Activated CD8-positive, alpha-beta T cell treated with anti-CD3 and anti-CD28 coated beads, Interleukin-2, amount 10 ng/mL, durations not matched to agents 7 days and 5 days (primary cell): Measurements from ENCODE around the gene SLC25A30. TPM values are rescaled to one million over a fixed set of nuclear protein-coding genes. Genes with fewer than 3 reads are reported as not detected.

Source experiments
- ATAC-seq: fragments of 150-1000 bp; cut with Tn5 transposase; one replicate; pipeline ENCODE4 v1.10.0; 2021; ENCODE audit warnings: moderate library complexity
- CTCF ChIA-PET: fragments of 350-600 bp; sonication (Branson Sonifier 250); formaldehyde crosslinking; loops from one replicate; lab custom pipeline; 2021; ENCODE audit warnings: antibody characterized with exemption; lab: Charles Lee
- POLR2A ChIA-PET: fragments of 350-600 bp; sonication (Branson Sonifier 250); formaldehyde crosslinking; loops from one replicate; lab custom pipeline; 2021; ENCODE audit warnings: antibody characterized with exemption; lab: Charles Lee
- DNase-seq: peaks from one replicate; pipeline ENCODE4 v3.0.0-alpha.2; 2020
- H3K27ac Mint-ChIP-seq: one replicate; pipeline ENCODE4 v1.8.0; 2021; ENCODE audit warnings: mild to moderate bottlenecking, mixed read lengths
- H3K27me3 Mint-ChIP-seq: one replicate; pipeline ENCODE4 v1.8.0; 2021; ENCODE audit warnings: low read depth, mixed read lengths
- H3K36me3 Mint-ChIP-seq: one replicate; pipeline ENCODE4 v1.8.0; 2021; ENCODE audit warnings: low read depth, mixed read lengths
- H3K4me1 Mint-ChIP-seq: one replicate; pipeline ENCODE4 v1.8.0; 2021; ENCODE audit warnings: low read depth, mixed read lengths
- H3K4me3 Mint-ChIP-seq: one replicate; pipeline ENCODE4 v1.8.0; 2021; ENCODE audit warnings: mild to moderate bottlenecking, mixed read lengths
- H3K9me3 Mint-ChIP-seq: one replicate; pipeline ENCODE4 v1.8.0; 2022; ENCODE audit warnings: mixed read lengths; ENCODE audit not compliant: insufficient read depth
- total RNA-seq, 2 experiments: library from RNA; stranded (reverse); gene quantifications; one replicate each; pipeline ENCODE4 v1.2.3, GENCODE V29; 2021

SLC25A30 gene, protein sequence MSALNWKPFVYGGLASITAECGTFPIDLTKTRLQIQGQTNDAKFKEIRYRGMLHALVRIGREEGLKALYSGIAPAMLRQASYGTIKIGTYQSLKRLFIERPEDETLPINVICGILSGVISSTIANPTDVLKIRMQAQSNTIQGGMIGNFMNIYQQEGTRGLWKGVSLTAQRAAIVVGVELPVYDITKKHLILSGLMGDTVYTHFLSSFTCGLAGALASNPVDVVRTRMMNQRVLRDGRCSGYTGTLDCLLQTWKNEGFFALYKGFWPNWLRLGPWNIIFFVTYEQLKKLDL
- total RNA-seq: 10 to 100 TPM; 19.0 to 19.7 TPM

DNA sequence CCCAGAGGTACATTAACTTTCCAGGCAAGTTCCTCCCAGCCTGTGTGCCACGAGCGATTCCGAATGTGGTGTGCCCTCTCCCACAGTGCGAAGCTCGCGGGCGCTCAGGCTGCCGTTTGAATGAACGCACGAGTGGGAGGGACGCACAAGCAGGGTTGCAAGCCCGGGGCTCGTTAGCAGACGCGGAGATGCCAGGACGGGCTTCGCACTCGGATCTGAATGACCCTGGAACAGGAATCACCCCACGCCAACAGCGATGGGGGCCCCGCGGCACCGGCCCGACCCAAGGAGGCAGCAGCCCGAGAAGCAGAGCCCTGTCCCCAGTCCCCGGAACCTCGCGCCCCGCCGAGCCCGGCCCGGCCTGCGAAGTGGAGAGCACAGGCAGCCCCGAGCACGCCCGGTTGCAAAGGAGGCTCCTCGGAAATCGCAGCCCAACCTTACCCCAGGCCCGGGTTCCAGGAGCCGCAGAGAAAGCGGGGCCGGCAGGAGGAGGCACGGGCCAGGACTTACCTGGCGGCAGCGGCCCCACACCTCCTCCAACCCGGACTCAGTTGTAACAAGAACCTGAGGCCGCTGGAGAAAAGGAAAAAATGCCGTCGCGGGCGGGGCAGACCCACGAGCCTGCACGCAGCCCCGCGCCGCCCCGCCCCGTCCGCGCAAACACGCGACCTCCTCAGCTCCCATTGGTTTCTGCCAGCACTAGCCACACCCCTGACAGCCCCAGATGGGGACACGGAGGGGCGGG is at the start of gene SLC25A30:
Gene SLC25A30 (minus strand): TSS at position 584 of the 745 bp plus-strand sequence. CDS start 6,948 bp downstream, outside the sequence.
- ChIA-PET POLR2A (interaction anchor here (0.9 to 3.3 kb wide), 8 partner anchors 9 to 77 kb away, joined by 3 to 19 read pairs (median 4); partner anchors contain the start of genes COG3 and TPT1), CTCF (interaction anchor here (1.0 to 4.2 kb wide), 12 partner anchors 10 to 78 kb away, joined by 3 to 30 read pairs (median 4); partner anchors contain the start of gene COG3)
- Mint-ChIP-seq H3K4me3 (peak within 1 kb of the TSS; percentile 91), H3K27me3 (no peaks in the 10 kb centered on the region), H3K36me3 (peaks cover 3% of the 10 kb centered on the region), H3K27ac (peak within 1 kb of the TSS; percentile 95), H3K9me3 (no peaks in the 10 kb centered on the region), H3K4me1 (peaks cover 13% of the 10 kb centered on the region)
- ATAC-seq (peak; percentile 95), DNase-seq (peak; percentile 94)

DNA sequence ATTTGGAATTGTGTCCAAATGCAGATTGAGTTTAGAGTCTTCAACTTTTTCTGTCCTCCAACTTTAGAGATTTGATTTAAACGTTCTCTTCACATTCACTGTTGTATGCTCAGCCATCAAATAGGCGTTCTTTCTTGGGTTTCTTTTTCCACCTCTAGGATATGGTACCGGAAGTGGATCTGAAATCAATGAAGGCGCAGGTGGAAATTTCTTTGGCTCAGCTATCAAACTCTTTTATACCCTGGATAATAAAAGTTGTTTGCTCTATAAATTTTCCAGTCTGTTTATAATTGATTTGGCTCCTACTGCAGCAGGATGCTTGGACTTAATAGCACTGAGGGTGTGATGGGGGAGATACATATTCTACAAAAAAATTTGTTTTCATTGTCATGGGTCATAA is 48.2 kb upstream of the SLC25A30 start:
- peaks cover 31% of the 10 kb centered on the region for H3K36me3 Mint-ChIP-seq
- CTCF ChIA-PET: interaction anchor here (1.4 kb wide), 1 partner anchor 95 kb away, joined by 4 read pairs; no protein-coding TSS in a partner anchor
- peak overlapping the region; percentile 81 for H3K4me3 Mint-ChIP-seq
- H3K27me3 Mint-ChIP-seq: no peaks in the 10 kb centered on the region
- H3K4me1 Mint-ChIP-seq: peaks cover 40% of the 10 kb centered on the region
- POLR2A ChIA-PET: no interaction called here
- peak overlapping the region; percentile 32 for H3K27ac Mint-ChIP-seq
- DNase-seq (no peak), ATAC-seq (no peak)
- H3K9me3 Mint-ChIP-seq: peaks cover 2% of the 10 kb centered on the region

DNA sequence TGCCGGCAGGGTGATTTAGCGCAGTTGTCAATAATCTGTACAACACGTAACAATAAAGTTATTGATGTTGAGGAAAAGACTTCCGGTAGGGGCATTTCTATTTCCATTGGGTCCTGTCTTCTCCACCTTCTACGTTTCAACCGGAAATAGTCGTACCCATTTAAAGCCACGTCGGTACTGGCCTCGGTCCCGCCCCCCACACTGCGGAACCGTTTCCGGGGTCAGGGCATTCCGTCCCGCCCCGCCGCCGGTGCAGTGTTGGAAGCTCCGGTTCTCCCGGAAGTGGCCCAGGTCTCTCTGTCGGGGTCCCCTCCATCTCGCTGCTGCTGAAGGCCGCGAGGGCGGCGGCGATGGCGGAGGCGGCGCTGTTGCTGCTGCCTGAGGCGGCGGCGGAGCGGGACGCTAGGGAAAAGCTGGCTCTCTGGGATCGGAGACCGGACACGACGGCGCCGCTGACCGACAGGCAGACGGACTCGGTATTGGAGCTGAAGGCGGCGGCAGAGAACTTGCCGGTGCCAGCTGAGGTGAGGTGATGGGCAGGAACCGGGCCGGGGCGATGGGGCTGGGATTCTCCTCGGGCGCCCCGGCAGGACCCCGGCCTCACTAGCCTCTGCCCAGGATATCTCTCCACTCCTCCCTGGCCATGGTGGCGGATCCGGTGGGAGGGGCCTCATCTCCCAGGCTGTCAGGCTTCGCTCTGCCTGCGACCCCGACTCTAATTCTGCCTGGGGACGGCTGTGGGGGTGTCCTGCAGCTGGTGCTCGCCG is 46.7 kb upstream of the SLC25A30 start, which contains the start of gene COG3:
Gene COG3 (plus strand): TSS at position 253 of the 767 bp plus-strand sequence. CDS start 98 bp downstream, at position 351.
- peaks cover 23% of the 10 kb centered on the region for H3K36me3 Mint-ChIP-seq
- ATAC-seq: peak; percentile 96
- ChIA-PET POLR2A (interaction anchor here (0.9 to 2.4 kb wide), 11 partner anchors 9 to 130 kb away, joined by 3 to 11 read pairs (median 5); partner anchors contain the start of genes SLC25A30 and TPT1), CTCF (interaction anchor here (0.6 to 1.7 kb wide), 9 partner anchors 10 to 94 kb away, joined by 3 to 7 read pairs (median 4); partner anchors contain the start of gene SLC25A30)
- peak; percentile 96 for DNase-seq
- H3K27me3 Mint-ChIP-seq: no peaks in the 10 kb centered on the region
- no peaks in the 10 kb centered on the region for H3K9me3 Mint-ChIP-seq
- peak within 1 kb of the TSS; percentile 81 for H3K4me3 Mint-ChIP-seq
- H3K4me1 Mint-ChIP-seq: peaks cover 38% of the 10 kb centered on the region
- peak within 1 kb of the TSS; percentile 90 for H3K27ac Mint-ChIP-seq

DNA sequence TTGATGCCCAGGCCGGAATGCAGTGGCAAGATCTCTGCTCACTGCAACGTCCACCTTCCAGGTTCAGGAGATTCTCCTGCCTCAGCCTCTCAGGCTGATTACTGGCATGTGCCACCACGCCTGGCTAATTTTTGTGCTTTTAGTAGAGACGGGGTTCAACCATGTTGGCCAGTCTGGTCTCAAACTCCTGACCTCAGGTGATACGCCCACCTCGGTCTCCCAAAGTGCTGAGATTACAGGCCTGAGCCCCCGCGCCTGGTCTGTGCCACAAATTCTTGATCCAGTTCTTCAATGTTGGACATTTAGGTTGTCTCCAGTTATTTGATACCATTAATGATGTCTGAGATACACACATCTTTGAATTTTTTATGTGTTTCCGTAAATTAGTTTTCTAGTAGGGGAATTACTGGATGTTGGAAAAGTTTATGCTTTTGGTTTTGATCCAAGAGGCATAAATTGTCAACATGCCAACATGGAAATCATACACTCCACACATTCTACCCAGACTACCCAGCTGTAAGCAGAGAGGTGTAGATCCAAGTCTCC is 46.0 kb upstream of the SLC25A30 start:
- CTCF ChIA-PET: interaction anchor here (0.6 to 1.7 kb wide), 7 partner anchors 15 to 93 kb away, joined by 3 to 7 read pairs (median 4); partner anchors contain the start of gene SLC25A30
- H3K9me3 Mint-ChIP-seq: no peaks in the 10 kb centered on the region
- peaks cover 23% of the 10 kb centered on the region for H3K36me3 Mint-ChIP-seq
- peaks cover 38% of the 10 kb centered on the region for H3K4me1 Mint-ChIP-seq
- DNase-seq (no peak), ATAC-seq (no peak)
- H3K27ac Mint-ChIP-seq: peak overlapping the region; percentile 90
- H3K4me3 Mint-ChIP-seq: peak overlapping the region; percentile 81
- POLR2A ChIA-PET: interaction anchor here (1.0 to 2.4 kb wide), 9 partner anchors 9 to 123 kb away, joined by 3 to 11 read pairs (median 5); partner anchors contain the start of genes SLC25A30 and TPT1
- no peaks in the 10 kb centered on the region for H3K27me3 Mint-ChIP-seq

DNA sequence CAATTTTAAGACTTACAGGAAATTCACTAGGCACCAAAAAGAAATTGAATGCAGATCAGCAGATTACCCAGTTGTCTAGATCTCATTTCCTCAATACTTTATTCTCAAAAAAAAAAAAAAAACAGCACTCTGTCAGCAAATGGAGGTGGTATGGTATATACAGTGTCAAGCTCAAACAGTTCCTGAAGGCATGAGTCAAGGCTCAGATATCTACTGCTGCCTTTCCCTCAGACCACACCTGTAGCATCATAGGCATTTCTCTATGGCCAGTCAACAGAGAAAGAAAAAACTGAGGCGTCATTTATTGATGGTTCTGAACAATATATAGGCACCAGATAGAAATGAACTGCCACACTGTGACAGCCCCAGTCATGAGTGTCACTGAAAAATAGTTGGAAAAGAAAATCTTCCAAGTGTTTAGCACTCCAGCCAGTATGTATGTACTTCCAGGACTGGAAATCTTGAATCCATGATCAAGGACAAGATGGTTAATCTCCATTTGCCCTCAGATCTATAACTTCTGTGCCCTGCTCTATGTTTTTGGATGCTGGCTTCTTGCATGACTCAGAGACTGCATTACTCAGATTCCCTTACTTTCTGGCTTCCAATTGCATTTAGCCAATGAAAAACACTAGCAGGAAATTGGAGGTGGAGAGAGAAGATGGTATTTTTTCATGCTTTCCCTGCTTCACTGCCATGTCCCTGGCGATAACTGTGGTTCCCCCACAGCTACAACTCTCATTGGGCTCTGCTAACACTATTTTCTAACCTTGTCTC is 38.2 kb upstream of the SLC25A30 start:
- CTCF ChIA-PET: no interaction called here
- H3K9me3 Mint-ChIP-seq: peaks cover 10% of the 10 kb centered on the region

DNA sequence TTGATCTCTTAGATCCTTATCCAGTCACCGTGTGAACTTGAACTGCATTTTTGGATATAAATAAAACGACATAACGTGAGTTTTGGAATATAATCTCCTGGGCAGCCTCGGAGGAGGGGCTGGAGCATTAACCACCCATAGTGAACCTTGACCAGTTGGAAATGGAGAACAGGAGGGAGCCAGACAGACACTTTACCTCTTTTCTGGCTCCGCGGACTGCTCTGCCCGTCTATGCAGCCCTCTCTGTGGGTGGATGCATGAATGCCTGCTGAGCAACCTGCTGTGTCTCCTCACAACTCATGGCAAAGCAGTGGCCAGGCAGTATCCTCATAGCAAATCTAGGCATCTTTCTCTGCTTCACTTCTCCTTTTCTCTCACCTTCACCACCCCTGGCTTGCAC is 36.0 kb upstream of the SLC25A30 start:
- ATAC-seq (no peak), DNase-seq (no peak)
- Mint-ChIP-seq H3K27ac (no peak overlapping the region), H3K9me3 (peaks cover 10% of the 10 kb centered on the region), H3K36me3 (peaks cover 3% of the 10 kb centered on the region), H3K4me1 (no peaks in the 10 kb centered on the region), H3K4me3 (no peak overlapping the region), H3K27me3 (no peaks in the 10 kb centered on the region)
- ChIA-PET POLR2A (no interaction called here), CTCF (no interaction called here)

More for the DNA sequence above, 38.2 kb upstream of the SLC25A30 start:
- DNase-seq: no peak
- no peaks in the 10 kb centered on the region for H3K4me1 Mint-ChIP-seq
- H3K27ac Mint-ChIP-seq: no peak overlapping the region
- no peak overlapping the region for H3K4me3 Mint-ChIP-seq
- H3K36me3 Mint-ChIP-seq: peaks cover 3% of the 10 kb centered on the region
- POLR2A ChIA-PET: no interaction called here
- no peak for ATAC-seq
- H3K27me3 Mint-ChIP-seq: no peaks in the 10 kb centered on the region

DNA sequence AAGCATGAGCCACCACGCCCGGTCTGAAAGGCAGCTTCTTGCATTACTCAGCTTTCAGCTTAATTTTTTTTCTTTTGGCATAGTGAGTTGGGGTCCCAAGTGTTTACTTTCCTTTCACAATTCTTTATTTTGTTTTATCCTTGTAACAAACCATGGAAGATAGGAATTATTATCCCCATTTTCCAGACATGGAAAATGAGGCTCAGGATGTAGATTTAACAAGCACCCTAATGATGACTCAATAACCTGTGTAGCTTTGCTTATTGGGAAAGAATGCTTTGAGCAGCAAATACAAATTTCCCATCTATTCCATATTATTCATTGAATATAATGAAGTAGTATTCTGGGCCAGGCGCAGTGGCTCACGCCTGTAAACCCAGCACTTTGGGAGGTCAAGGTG is 33.1 kb upstream of the SLC25A30 start:
- peaks cover 4% of the 10 kb centered on the region for H3K9me3 Mint-ChIP-seq
- H3K36me3 Mint-ChIP-seq: no peaks in the 10 kb centered on the region
- DNase-seq (no peak), ATAC-seq (no peak)
- H3K27me3 Mint-ChIP-seq: peaks cover 11% of the 10 kb centered on the region
- CTCF ChIA-PET: interaction anchor here (0.8 to 1.5 kb wide), 2 partner anchors 10 to 12 kb away, joined by 3 read pairs; no protein-coding TSS in a partner anchor
- no peak overlapping the region for H3K27ac Mint-ChIP-seq
- POLR2A ChIA-PET: no interaction called here
- no peaks in the 10 kb centered on the region for H3K4me1 Mint-ChIP-seq
- H3K4me3 Mint-ChIP-seq: no peak overlapping the region

DNA sequence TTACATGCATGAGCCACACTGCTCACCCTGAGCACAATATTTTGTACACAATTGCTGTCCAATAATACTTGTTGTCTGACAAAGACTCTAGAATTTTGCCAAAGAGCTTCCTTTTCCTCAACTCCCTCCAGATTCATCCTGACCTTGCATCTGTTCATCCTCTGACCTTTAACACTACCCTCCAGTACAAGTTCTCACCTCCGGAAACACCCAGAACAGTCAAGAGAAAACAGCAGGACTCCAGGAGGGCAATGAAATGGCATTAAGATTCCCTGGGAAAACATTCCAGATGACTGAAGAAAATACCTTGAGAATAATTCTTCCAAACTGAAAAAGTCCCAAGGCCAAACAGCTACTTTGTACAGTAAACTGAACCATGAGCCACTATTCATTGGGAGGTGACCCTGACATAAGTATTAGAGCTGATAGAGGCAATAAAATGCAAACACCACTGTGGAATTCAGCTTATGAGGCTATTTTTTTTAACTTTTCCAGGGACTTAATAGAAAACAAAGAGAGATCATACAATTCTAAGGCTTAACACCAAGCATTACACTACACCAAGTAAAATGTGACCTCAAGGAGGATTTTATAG is 30.9 kb upstream of the SLC25A30 start:
- Mint-ChIP-seq H3K36me3 (no peaks in the 10 kb centered on the region), H3K4me3 (no peak overlapping the region), H3K9me3 (no peaks in the 10 kb centered on the region), H3K27ac (no peak overlapping the region), H3K27me3 (peaks cover 24% of the 10 kb centered on the region), H3K4me1 (no peaks in the 10 kb centered on the region)
- DNase-seq (no peak), ATAC-seq (no peak)
- ChIA-PET POLR2A (interaction anchor here (0.6 to 0.7 kb wide), 3 partner anchors 57 to 250 kb away, joined by 3 to 4 read pairs (median 3); no protein-coding TSS in a partner anchor), CTCF (interaction anchor here (0.8 kb wide), 1 partner anchor 15 kb away, joined by 3 read pairs; the partner anchor contains the start of gene COG3)

DNA sequence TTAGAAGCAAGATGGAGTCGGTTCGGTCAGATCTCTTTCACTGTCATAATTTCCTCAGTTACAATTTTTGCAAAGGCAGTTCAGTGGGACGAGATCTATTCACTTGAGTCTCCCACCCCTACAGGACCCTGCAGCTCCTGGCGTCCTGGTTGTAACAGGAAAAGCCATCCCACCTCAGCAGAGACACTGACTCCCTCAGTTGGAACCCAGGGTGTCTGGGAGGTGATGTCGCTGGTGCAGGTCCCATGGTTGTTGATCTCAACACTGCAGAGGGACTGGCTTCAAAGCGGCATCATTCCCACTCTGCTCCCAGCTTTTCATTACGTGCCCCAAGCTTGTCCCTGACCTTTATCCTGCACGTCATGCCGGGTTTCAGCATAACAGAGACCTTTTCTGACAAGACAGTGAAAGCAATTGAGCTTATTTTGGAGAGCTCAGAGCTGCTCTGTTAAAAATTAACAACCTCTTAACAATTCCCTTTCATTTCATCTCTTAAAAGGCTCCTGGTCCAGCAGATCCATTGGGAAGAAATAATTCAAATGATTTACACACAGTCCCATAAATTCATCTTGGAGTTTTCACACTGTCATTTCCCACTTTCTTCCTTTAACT is 29.0 kb upstream of the SLC25A30 start:
- H3K4me3 Mint-ChIP-seq: no peak overlapping the region
- ATAC-seq: no peak
- peaks cover 24% of the 10 kb centered on the region for H3K27me3 Mint-ChIP-seq
- H3K36me3 Mint-ChIP-seq: no peaks in the 10 kb centered on the region
- no peak overlapping the region for H3K27ac Mint-ChIP-seq
- POLR2A ChIA-PET: no interaction called here
- H3K4me1 Mint-ChIP-seq: peaks cover 3% of the 10 kb centered on the region
- no peak for DNase-seq
- H3K9me3 Mint-ChIP-seq: no peaks in the 10 kb centered on the region
- CTCF ChIA-PET: interaction anchor here (1.2 kb wide), 1 partner anchor 53 kb away, joined by 3 read pairs; no protein-coding TSS in a partner anchor
